H9 (cell line): Measurements from ENCODE around the gene CEP112. TPM values are rescaled to one million over a fixed set of nuclear protein-coding genes. Genes with fewer than 3 reads are reported as not detected.

Experiments
- DNase-seq: peaks from one replicate; pipeline ENCODE4 v3.0.0-alpha.2; 2017
- H2AFZ ChIP-seq: one replicate; pipeline ENCODE4 v1.6.1; 2013; ENCODE audit warnings: mild to moderate bottlenecking, low read length, control low read depth, moderate library complexity
- H2AK5ac ChIP-seq: 2 replicates; pipeline ENCODE4 v1.6.1; 2013; ENCODE audit warnings: low read length, control low read depth, mixed read lengths; ENCODE audit not compliant: insufficient read length
- H2BK120ac ChIP-seq: one replicate; pipeline ENCODE4 v1.6.1; 2013; ENCODE audit warnings: low read depth, mild to moderate bottlenecking, low read length, control low read depth, inconsistent platforms; ENCODE audit not compliant: poor library complexity, severe bottlenecking
- H2BK12ac ChIP-seq: 2 replicates; pipeline ENCODE4 v1.6.1; 2013; ENCODE audit warnings: low read length, control low read depth, mixed read lengths, low read depth; ENCODE audit not compliant: insufficient read length
- H2BK15ac ChIP-seq: 2 replicates; pipeline ENCODE4 v1.6.1; 2013; ENCODE audit warnings: low read depth, low read length, control low read depth
- H2BK20ac ChIP-seq: one replicate; pipeline ENCODE4 v1.6.1; 2013; ENCODE audit warnings: low read depth, mild to moderate bottlenecking, low read length, control low read depth, inconsistent platforms; ENCODE audit not compliant: poor library complexity, severe bottlenecking
- H2BK5ac ChIP-seq: 2 replicates; pipeline ENCODE4 v1.6.1; 2013; ENCODE audit warnings: low read length, control low read depth, mixed read lengths; ENCODE audit not compliant: insufficient read length
- H3K14ac ChIP-seq: 2 replicates; pipeline ENCODE4 v1.6.1; 2013; ENCODE audit warnings: low read length, control low read depth; ENCODE audit not compliant: insufficient read depth
- H3K18ac ChIP-seq: 2 replicates; pipeline ENCODE4 v1.6.1; 2013; ENCODE audit warnings: low read depth, mild to moderate bottlenecking, mixed read lengths, low read length, control low read depth; ENCODE audit not compliant: insufficient read length
- H3K23ac ChIP-seq: 2 replicates; pipeline ENCODE4 v1.6.1; 2013; ENCODE audit warnings: low read length, control low read depth, mixed read lengths, low read depth; ENCODE audit not compliant: insufficient read length
- H3K23me2 ChIP-seq: 2 replicates; pipeline ENCODE4 v1.6.1; 2013; ENCODE audit warnings: low read depth, mild to moderate bottlenecking, mixed read lengths, low read length, control low read depth; ENCODE audit not compliant: insufficient read length, poor library complexity, severe bottlenecking
- H3K27ac ChIP-seq: 2 replicates; pipeline ENCODE4 v1.5.1; 2013; ENCODE audit warnings: low read length, control low read depth, mixed read lengths, low read depth; ENCODE audit not compliant: insufficient read length
- H3K27me3 ChIP-seq: 2 replicates; pipeline ENCODE4 v1.6.1; 2013; ENCODE audit warnings: low read length, control low read depth, inconsistent platforms; ENCODE audit not compliant: insufficient read depth
- H3K4ac ChIP-seq: 2 replicates; pipeline ENCODE4 v1.6.1; 2013; ENCODE audit warnings: low read depth, mild to moderate bottlenecking, control low read depth, inconsistent platforms, low read length, moderate library complexity
- H3K4me1 ChIP-seq: 2 replicates; pipeline ENCODE4 v1.6.1; 2013; ENCODE audit warnings: low read length, control low read depth, inconsistent platforms; ENCODE audit not compliant: insufficient read depth
- H3K4me2 ChIP-seq: 2 replicates; pipeline ENCODE4 v1.6.1; 2013; ENCODE audit warnings: low read length, control low read depth, mixed read lengths; ENCODE audit not compliant: insufficient read length, insufficient read depth
- H3K56ac ChIP-seq: 2 replicates; pipeline ENCODE4 v1.6.1; 2013; ENCODE audit warnings: low read depth, mild to moderate bottlenecking, mixed read lengths, low read length, control low read depth; ENCODE audit not compliant: insufficient read length
- H3K79me1 ChIP-seq: 2 replicates; pipeline ENCODE4 v1.6.1; 2013; ENCODE audit warnings: low read depth, mild to moderate bottlenecking, moderate library complexity, low read length, control low read depth, inconsistent platforms; ENCODE audit not compliant: insufficient read depth, poor library complexity, severe bottlenecking
- H3K79me2 ChIP-seq: 2 replicates; pipeline ENCODE4 v1.6.1; 2013; ENCODE audit warnings: low read length, control low read depth, inconsistent platforms; ENCODE audit not compliant: insufficient read depth
- H3K9ac ChIP-seq: 2 replicates; pipeline ENCODE4 v1.6.1; 2013; ENCODE audit warnings: low read length, control low read depth, mixed read lengths; ENCODE audit not compliant: insufficient read length; ENCODE audit errors: extremely low read depth
- H3K9me3 ChIP-seq: one replicate; pipeline ENCODE4 v1.6.1; 2013; ENCODE audit warnings: low read depth, low read length, inconsistent platforms; ENCODE audit not compliant: control insufficient read depth
- H3T11ph ChIP-seq: one replicate; pipeline ENCODE4 v1.6.1; 2013; ENCODE audit warnings: mild to moderate bottlenecking, low read length, control low read depth, inconsistent platforms
- H4K20me1 ChIP-seq: one replicate; pipeline ENCODE4 v1.6.1; 2013; ENCODE audit not compliant: control insufficient read depth, insufficient read length, insufficient read depth
- H4K5ac ChIP-seq: 2 replicates; pipeline ENCODE4 v1.6.1; 2013; ENCODE audit warnings: low read depth, mild to moderate bottlenecking, mixed read lengths, low read length, control low read depth; ENCODE audit not compliant: insufficient read length
- H4K8ac ChIP-seq: replicated peaks from 2 replicates; pipeline ENCODE4 v1.6.1; 2013; ENCODE audit warnings: low read length, control low read depth, mixed read lengths, low read depth; ENCODE audit not compliant: insufficient read length
- H4K91ac ChIP-seq: 2 replicates; pipeline ENCODE4 v1.6.1; 2013; ENCODE audit warnings: low read depth, mild to moderate bottlenecking, moderate library complexity, mixed read lengths, low read length, control low read depth; ENCODE audit not compliant: insufficient read length
- H3K27ac Mint-ChIP-seq, 3 experiments: 2 replicates in 2 of 3; 3 replicates in 1 of 3; pipeline ENCODE4 v1.8.0; 2020 to 2021; ENCODE audit warnings: mixed read lengths in 3 of 3, mild to moderate bottlenecking in 1 of 3, moderate library complexity in 1 of 3
- H3K27me3 Mint-ChIP-seq: 2 replicates; pipeline ENCODE4 v1.8.0; 2021; ENCODE audit warnings: low read depth, mild to moderate bottlenecking, moderate library complexity, mixed read lengths
- H3K36me3 Mint-ChIP-seq, 3 experiments: 2 replicates in 2 of 3; 3 replicates in 1 of 3; pipeline ENCODE4 v1.8.0; 2020 to 2021; ENCODE audit warnings: low read depth in 3 of 3, mixed read lengths in 3 of 3; ENCODE audit not compliant: insufficient read depth in 1 of 3
- H3K4me1 Mint-ChIP-seq, 2 experiments: 2 replicates each; pipeline ENCODE4 v1.8.0; 2020; ENCODE audit warnings: mixed read lengths in 2 of 2
- H3K4me3 Mint-ChIP-seq, 2 experiments: 2 replicates in 1 of 2; 3 replicates in 1 of 2; pipeline ENCODE4 v1.8.0; 2020 to 2021; ENCODE audit warnings: mild to moderate bottlenecking in 2 of 2, mixed read lengths in 2 of 2, moderate library complexity in 1 of 2
- H3K9me3 Mint-ChIP-seq, 2 experiments: 2 replicates in 1 of 2; 3 replicates in 1 of 2; pipeline ENCODE4 v1.8.0; 2020; ENCODE audit warnings: mild to moderate bottlenecking in 2 of 2, mixed read lengths in 2 of 2, moderate library complexity in 1 of 2
- total RNA-seq: library from RNA; stranded (reverse); gene quantifications from 2 replicates; pipeline ENCODE4 v1.2.1, GENCODE V29; 2021
- TF ChIP-seq, protein P1 (sequence below): fragments of 200-600 bp; sonication (generic); conservative IDR thresholded peaks from 3 replicates; pipeline ENCODE4 v1.8.0; 2021; ENCODE audit warnings: antibody characterized with exemption, mild to moderate bottlenecking

Gene CEP112
- total RNA-seq, 1 experiment from 2014 or later: 5.4 TPM

DNA sequence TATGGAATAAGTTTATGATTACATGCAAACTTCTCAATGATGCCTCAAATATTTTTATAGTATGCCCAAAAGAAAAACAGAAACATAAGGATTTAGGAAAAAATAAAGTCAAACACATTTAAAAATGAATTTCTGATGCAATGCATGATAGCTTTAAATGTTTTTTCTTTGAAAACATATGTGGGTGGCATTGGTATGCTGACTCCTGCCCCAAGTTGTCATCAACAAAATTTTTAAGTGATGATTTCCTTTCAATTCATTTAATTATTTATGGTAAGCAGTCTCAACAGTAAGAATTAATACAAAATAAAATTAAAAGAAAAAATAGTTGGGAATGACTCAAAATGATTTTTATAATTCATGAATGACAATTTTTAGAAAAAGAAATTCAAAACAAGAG is 104.9 kb downstream of the CEP112 start:
- H4K20me1 ChIP-seq: no peaks in the 10 kb centered on the region
- no peaks in the 10 kb centered on the region for H3K79me1 ChIP-seq
- no peak overlapping the region for H3K14ac ChIP-seq
- no peak overlapping the region for H4K5ac ChIP-seq
- no peaks in the 10 kb centered on the region for H3K79me2 ChIP-seq
- H3K4me1 ChIP-seq: no peaks in the 10 kb centered on the region
- H3K27me3 ChIP-seq: no peaks in the 10 kb centered on the region
- peaks cover 0 to 2% of the 10 kb centered on the region in 2 experiments; a peak in 2 of 4 replicates for H3K4me1 Mint-ChIP-seq
- H3K27ac ChIP-seq: no peak overlapping the region
- no peak overlapping the region for H3K18ac ChIP-seq
- H3K9ac ChIP-seq: no peak overlapping the region
- no peak overlapping the region for H4K91ac ChIP-seq
- H4K8ac ChIP-seq: no peak overlapping the region
- no peak overlapping the region for H3K4me3 Mint-ChIP-seq
- H2BK15ac ChIP-seq: no peak overlapping the region
- peaks cover 9 to 10% (median 10%) of the 10 kb centered on the region in 3 experiments for H3K36me3 Mint-ChIP-seq
- no peak overlapping the region for H3K4ac ChIP-seq
- no peak overlapping the region for H3K4me2 ChIP-seq
- H2BK12ac ChIP-seq: no peak overlapping the region
- H3K23ac ChIP-seq: no peak overlapping the region
- H2BK120ac ChIP-seq: no peak overlapping the region
- no peak overlapping the region for H3K27ac Mint-ChIP-seq
- no peaks in the 10 kb centered on the region for H3K23me2 ChIP-seq
- no peak overlapping the region for H2AK5ac ChIP-seq
- H3K27me3 Mint-ChIP-seq: no peaks in the 10 kb centered on the region
- no peak overlapping the region for H2BK20ac ChIP-seq
- H3T11ph ChIP-seq: no peak overlapping the region
- peaks cover 7 to 11% of the 10 kb centered on the region in 2 experiments for H3K9me3 Mint-ChIP-seq
- H3K9me3 ChIP-seq: no peaks in the 10 kb centered on the region
- H2AFZ ChIP-seq: no peak overlapping the region
- H2BK5ac ChIP-seq: no peak overlapping the region
- TF ChIP-seq, protein P1, sequence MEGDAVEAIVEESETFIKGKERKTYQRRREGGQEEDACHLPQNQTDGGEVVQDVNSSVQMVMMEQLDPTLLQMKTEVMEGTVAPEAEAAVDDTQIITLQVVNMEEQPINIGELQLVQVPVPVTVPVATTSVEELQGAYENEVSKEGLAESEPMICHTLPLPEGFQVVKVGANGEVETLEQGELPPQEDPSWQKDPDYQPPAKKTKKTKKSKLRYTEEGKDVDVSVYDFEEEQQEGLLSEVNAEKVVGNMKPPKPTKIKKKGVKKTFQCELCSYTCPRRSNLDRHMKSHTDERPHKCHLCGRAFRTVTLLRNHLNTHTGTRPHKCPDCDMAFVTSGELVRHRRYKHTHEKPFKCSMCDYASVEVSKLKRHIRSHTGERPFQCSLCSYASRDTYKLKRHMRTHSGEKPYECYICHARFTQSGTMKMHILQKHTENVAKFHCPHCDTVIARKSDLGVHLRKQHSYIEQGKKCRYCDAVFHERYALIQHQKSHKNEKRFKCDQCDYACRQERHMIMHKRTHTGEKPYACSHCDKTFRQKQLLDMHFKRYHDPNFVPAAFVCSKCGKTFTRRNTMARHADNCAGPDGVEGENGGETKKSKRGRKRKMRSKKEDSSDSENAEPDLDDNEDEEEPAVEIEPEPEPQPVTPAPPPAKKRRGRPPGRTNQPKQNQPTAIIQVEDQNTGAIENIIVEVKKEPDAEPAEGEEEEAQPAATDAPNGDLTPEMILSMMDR: no peak
- DNase-seq: no peak
- H3K56ac ChIP-seq: no peak overlapping the region
